Caki2 (cell line): ENCODE data around the gene CIZ1. TPM values are rescaled to one million over a fixed set of nuclear protein-coding genes. Genes with fewer than 3 reads are reported as not detected.
"Not testable (repeated sequence)": the region's sequence is repeated elsewhere in the genome, so short reads cannot be mapped to it uniquely, and the experiment has no call there.

ENCODE experiments used
- DNase-seq: peaks from one replicate; pipeline ENCODE4 v3.0.0-alpha.2; 2015; ENCODE audit warnings: low read depth
- in situ Hi-C: cut with HindIII; loops from 2 replicates; pipeline ENCODE4 v1.10.0; 2016; ENCODE audit warnings: low sequenced_read_pairs, low pct_unique_long_range_greater_than_20kb, mixed read lengths
- total RNA-seq: library from RNA; depleted of rRNA; stranded (reverse); fragments of >200 nt; shearing (Covaris generic); gene quantifications from 2 replicates; pipeline ENCODE4 v1.2.3, GENCODE V29; 2014; ENCODE audit warnings: low replicate concordance; rRNA removed

Gene CIZ1, protein sequence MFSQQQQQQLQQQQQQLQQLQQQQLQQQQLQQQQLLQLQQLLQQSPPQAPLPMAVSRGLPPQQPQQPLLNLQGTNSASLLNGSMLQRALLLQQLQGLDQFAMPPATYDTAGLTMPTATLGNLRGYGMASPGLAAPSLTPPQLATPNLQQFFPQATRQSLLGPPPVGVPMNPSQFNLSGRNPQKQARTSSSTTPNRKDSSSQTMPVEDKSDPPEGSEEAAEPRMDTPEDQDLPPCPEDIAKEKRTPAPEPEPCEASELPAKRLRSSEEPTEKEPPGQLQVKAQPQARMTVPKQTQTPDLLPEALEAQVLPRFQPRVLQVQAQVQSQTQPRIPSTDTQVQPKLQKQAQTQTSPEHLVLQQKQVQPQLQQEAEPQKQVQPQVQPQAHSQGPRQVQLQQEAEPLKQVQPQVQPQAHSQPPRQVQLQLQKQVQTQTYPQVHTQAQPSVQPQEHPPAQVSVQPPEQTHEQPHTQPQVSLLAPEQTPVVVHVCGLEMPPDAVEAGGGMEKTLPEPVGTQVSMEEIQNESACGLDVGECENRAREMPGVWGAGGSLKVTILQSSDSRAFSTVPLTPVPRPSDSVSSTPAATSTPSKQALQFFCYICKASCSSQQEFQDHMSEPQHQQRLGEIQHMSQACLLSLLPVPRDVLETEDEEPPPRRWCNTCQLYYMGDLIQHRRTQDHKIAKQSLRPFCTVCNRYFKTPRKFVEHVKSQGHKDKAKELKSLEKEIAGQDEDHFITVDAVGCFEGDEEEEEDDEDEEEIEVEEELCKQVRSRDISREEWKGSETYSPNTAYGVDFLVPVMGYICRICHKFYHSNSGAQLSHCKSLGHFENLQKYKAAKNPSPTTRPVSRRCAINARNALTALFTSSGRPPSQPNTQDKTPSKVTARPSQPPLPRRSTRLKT
- 25.6 and 27.7 TPM in 2 replicates for total RNA-seq

DNA sequence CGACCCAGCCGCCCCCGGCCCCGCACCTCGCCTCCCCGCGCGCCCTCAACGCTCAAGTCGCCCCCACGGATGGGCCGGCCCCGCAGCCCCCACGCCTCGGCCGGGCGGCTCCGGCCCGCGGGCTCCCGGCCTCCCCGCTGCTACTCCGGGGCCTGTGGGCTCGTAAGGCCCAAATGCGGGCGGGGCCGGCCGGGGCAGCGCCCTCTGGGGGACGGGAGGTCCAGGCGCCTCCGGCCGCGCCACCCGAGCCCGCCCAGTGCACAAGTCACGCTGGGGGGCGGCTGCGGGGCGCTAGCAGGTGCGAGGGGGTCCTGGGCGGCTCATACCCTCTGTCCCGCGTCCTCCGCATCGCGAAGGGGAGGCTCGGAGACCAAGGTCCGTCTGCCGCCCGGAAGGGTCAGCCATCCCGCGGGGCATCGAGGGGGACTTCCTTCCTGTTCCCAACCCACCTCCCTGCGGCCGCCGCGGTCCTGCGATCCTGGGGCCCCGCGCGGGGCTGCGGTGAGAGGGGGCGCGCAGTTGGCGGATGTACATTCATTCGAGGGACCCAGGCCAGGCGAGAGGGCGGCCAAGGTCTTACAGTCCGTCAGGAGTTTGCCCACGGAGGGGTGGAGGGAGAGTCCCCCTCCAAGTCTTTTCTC lies at the start of gene CIZ1:
TSS of gene CIZ1 (minus strand) at position 167 of the 641 bp plus-strand sequence. CDS start 715 bp downstream, outside the sequence.
- in situ Hi-C loops, result no loop called here
- DNase-seq, result peak; percentile 71

DNA sequence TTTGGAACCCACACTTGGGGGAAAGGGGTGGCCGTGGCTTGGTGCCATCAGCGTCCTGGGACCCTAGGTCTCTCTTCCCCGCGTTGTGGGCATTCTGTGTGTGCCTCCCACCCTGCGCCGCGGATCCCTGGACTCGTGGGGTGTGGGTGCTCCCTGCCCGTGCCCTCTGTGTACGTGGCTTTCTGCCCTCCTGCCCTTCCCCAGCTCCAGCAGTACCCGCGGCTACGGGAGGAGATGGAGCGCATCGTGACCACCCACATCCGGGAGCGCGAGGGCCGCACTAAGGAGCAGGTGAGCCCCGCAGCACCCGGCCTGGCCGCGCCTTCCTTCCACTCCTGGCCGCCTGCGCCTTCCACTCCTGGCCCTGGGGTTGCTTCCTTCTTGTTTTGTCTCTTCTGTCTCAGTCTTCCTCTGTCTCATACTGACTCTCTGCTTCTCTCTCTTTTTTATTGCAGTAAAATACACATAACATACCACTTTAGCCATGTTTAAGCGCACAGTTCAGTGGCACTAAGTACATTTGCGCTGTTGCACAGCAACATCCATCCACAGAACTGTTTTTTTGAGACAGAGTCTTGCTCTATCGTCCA lies 42.5 kb upstream of the CIZ1 start:
- no peak for DNase-seq
- in situ Hi-C loops, result no loop called here

DNA sequence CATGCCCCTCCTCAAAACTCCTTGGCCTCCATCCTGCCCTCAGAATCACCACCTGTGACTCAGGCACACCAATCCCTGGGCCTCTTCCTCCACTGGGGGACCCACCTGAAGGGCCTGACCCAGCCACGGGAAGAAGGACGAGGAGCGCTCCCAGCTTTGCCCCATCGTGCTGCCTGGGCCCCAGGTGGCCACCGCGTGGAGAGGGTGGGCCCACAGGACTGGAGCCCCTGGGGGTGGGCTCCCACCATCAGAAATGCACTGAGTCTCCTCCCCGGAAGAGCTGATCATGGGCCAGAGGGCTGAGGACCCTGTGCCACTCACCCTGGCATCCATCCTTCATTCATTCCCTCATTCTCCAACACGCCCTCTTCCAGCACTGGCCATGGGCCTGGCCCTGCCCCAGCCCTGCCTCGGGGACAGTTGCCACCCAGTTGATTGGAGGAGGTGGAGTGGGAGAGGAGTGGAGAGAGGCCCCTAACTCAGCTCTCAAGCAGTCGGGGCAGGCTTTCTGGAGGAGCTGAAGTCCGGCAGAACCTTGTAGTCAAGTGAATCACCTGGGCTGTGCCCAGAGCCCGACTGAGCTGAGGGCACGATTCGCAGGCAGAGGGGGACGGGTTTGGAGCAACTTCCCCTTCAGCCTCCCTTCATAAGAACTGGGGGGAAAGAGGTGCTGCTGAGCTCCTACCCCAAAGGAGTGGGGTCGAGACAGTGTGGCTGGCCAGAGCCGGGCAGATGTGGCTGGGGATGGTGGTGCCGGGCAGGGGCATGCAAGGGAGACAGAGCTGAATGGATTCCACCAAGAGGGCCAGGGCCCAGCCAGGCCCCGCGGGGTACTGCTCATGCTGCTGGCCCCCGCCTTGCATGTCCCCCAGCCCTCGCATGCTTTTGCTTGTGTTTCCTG lies 41.4 kb upstream of the CIZ1 start:
- in situ Hi-C loops, result no loop called here

DNA sequence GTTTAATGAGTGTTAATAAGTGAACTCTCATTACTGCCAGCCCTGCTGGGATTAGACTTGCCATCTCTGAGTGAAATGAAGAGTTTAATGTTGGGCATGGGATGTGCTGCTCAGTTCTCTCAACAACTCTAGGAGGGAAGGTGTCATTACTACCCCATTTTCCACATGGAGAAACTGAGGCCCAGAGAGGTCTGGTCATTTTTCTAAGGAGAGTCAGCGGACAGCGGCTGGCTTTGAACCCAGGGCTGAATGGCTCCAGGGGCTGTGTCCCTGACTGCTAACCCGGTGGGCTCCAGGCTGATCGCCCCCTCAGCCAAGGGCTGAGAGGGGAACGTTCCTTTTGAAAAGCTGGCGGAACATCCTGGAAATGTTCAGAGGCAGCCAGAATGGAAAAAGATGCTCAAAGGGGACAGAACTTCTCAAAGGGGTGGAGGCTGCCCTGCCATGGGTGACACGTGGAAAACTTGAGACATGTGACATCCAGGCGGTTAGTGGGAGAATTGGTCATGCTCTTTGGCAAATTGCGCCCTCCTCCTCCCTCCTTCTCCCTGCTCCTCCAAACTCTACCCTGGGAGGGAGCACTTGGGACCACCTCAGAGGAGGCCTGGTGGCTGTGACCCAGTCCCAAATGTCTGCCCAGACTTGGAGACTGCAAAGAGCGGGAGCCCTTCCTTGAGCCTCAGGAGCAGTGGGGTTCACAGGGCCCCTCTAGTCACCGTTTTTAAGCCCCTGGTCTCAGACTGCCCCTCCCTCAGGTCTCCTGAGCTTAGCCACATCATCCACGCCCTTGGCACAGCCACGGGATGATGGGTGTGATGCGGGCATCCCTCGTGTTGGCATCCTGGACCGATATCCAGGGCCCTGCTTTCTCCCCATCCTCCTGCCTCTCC lies 40.5 kb upstream of the CIZ1 start:
- in situ Hi-C loops, result no loop called here
- DNase-seq, result no peak

More for the DNA sequence above, 41.4 kb upstream of the CIZ1 start:
- no peak for DNase-seq

DNA sequence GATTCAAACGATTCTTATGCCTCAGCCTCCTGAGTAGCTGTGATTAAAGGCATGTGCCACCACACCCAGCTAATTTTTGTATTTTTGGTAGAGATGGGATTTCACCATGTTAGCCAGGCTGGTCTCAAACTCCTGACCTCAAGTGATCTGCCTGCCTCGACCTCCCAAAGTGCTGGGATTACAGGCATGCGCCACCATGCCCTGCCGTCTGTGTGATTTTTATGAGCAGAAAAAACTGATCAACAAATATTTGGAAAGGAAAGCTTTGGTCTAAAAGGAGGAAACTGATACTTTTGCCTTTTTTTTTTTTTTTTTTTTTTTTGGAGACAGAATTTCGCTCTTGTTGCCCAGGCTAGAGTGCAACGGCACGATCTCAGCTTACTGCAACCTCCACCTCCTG lies 39.5 kb upstream of the CIZ1 start:
- in situ Hi-C loops, DNase-seq: not testable (repeated sequence)

DNA sequence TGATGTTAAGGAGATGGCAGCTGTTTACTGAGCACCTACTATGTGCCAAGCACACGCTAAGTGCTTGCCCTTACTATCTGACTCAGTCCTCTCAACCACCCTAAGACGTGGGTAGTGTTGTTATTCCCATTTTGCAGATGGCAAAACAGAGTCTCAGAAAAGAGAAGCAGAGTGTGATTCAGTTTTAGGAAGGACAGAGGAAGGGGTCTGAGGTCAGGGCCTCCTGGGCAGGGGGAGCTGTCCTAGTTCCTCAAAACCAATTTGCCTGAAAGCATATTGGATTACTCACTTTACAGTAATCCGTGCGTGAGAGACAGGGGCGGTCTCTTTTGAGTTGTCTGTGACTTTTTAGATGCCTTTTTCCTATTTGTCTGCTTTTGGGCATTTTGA lies 35.0 kb upstream of the CIZ1 start:
- in situ Hi-C loops, result no loop called here
- no peak for DNase-seq

DNA sequence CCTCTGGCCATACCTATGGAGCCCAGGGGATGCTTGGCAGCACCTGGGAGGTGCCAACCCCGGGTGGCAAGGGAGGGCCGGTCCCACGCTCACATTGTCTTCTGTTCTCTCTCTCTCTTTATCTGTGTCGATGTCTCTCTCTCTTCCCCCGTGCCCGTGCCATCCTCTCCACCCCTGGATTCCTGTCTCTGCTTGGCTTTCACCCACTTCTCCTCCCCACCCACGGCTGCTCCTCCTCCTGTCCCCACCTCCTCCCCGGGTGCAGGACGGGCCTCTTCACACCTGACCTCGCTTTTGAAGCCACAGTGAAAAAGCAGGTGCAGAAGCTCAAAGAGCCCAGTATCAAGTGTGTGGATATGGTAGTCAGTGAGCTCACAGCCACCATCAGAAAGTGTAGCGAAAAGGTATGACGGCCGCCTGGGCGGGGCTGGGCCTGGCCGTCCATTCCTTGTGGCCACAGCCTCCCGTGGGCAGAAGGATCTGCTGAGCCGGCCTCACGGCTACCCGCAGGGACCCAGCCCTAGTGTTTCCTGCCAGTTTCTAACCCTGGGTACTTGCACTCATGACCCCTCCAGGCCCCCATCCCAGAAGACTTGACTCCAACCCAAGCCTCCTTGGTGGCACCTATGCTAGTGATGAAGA lies 34.5 kb upstream of the CIZ1 start:
- in situ Hi-C loops, result no loop called here
- no peak for DNase-seq

DNA sequence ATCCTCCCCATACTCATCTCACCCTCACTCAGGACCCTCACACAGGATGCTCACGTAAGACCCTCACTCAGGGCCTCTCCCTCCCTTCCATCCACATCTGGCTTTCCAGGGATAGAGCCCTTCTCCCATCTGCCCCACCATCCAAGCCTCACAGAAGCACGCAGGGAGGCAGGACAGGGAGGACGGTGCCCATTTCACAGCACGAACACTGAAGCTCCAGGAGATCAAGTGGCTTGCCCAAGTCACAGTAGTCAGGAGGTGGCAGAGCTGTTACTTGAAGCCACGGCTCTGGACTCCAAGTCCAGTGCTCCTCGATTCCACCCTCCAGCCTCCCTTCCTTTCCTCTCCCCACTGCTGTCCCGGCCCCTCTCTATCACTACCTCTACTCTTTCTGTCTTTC lies 33.5 kb upstream of the CIZ1 start:
- DNase-seq, result no peak
- in situ Hi-C loops, result no loop called here

DNA sequence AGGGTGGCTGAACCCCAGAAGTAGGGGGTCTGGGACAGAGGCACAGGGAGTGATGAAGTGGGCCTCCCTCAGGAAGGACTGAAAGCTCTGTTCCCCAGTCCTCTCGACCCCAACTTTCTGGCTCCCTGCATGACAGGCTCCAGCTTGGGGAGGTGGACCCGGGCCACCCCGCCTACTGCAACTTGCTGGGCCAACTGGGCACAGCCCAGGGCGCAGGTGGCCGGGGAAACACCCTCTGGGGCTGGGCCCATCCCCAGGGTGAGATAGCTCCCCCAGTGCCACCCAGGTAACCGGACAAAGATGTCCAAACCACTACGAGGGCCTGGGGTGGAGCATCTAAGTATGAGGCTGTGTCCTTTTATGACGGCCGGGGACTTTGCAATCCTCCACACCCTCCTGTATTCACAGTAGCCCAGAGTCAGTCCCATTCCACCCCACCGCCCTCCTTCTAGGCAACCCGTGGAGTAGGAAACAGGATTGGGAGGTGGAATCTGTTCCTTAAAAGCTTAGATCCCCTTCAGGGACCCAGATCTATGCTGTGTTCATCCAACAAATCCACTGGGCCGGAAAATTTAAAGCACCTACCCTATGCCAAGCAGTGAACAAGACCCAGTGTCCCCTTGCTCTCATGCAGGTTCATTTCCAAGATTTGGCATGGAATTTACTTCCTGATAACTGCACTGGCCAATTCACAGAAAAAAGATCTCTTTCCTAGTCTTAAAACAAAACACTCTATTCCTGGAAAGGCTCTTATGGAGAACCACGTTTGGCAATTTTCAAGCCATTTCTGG lies 31.7 kb upstream of the CIZ1 start:
- no peak for DNase-seq
- in situ Hi-C loops, result no loop called here

DNA sequence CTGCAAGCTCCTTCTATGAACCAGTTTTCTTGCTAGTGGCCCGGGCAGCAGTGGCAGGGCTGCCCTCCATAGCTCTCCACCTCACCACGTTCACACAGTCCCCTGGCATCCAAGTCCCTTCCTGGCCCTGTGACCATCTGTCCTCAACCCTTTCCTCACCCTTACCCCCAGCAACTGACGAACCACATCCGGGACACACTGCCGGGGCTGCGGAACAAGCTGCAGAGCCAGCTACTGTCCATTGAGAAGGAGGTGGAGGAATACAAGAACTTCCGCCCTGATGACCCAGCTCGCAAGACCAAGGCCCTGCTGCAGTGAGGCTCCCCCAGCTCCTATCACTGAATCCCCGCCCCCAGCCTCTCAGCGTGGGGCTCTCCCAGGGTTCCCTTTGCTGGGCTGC lies 30.7 kb upstream of the CIZ1 start:
- in situ Hi-C loops, result no loop called here
- no peak for DNase-seq

DNA sequence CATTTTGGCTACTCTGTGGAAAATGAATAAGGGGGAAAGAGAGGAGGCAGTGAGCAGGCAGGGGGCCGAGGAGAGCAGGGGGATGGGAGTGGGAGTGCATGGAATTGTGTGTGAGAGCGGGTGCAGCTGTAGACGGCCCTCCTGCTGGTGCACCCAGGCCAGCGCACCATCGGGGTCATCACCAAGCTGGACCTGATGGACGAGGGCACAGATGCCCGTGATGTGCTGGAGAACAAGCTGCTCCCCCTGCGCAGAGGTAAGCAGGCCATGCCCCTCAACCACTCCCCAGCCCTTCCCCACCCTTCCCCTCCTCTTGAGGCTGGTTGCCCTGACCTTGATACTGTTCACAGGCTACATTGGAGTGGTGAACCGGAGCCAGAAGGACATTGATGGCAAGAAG lies 28.5 kb upstream of the CIZ1 start:
- in situ Hi-C loops, result no loop called here
- DNase-seq, result no peak

DNA sequence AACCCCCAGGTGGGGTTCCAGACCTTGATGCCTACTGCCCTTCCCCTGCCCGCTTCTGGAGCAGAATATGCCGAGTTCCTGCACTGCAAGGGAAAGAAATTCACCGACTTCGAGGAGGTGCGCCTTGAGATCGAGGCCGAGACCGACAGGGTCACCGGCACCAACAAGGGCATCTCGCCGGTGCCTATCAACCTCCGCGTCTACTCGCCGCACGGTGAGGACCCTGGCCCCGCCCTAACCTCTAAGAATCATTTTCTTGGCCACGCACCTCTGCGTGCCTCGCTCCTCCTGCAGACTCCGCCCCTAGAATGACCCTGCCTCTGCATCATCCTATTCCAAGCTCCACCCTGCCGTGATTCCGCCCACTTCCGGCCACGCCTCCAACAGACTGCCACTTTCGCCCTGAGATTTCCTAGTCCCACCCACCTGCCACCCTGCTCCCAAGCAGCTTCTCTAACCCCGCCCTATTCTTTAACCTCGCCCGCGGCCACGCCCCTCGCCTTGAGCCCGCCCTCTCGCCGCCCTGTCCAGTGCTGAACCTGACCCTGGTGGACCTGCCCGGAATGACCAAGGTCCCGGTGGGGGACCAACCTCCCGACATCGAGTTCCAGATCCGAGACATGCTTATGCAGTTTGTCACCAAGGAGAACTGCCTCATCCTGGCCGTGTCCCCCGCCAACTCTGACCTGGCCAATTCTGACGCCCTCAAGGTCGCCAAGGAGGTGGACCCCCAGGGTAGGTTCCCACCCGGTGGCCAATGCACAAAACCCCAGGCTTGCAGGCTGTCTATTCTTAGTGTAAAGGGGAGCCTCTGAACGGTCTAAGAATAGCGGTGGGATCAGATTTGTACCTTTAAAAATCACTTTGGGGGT lies 27.4 kb upstream of the CIZ1 start:
- DNase-seq, result peak; percentile 98
- in situ Hi-C loops, result no loop called here

DNA sequence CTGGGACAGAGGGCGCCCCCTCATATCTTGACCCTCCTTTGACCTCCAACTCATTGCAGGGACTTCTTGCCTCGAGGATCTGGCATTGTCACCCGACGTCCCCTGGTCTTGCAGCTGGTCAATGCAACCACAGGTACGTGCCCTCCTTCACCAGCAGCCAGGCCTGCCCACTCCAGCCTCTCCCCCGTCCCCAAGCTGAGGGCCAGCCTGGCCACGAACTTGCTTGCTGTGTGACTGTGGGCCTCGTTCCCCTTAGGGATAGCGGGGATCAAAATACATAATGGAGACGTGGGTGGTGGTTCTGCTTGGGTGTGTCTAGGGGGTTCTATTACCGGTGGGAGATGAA lies 26.8 kb upstream of the CIZ1 start:
- DNase-seq, result no peak
- in situ Hi-C loops, result no loop called here

DNA sequence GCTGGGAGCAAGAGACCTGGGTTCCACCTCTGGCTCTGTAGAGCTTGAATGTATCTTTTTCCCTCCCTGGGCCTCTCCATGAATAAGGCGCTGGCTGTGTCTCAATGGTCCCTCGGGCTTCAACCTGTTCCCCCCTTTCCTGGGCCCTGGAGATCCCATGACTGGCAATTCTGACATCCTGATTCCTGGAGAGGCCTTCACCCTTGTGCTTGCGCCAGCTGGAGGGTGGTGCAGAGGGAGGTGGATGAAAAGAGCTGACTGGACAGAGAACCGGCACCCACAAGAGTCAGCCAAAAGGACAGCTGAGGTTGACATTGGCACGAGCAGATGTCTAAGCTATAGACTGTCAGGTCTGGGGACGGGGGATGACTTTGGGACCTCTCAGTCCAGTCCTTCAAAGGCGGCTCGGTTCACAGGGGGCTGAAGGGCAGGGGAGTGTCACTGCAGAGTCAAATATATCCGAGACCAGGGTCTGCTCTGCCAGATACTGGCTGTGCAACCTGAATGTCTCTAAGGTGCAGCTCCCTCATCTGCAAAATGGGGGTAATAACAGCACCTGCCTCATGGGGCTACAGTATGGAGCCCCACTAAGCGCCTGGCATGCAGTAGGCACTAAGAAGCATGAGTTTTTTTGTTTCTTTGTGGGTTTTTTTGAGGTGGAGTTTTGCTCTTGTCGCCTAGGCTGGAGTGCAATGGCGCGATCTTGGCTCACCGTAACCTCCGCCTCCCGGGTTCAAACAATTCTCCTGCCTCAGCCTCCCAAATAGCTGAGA lies 25.6 kb upstream of the CIZ1 start:
- in situ Hi-C loops, result no loop called here
- no peak for DNase-seq
